Vagina (tissue), 2 donors: ENCODE results near the gene DNLZ. TPM values are rescaled to one million over a fixed set of nuclear protein-coding genes. Genes with fewer than 3 reads are reported as not detected.

Experiments used
- DNase-seq, 2 donors: peaks; one replicate each; pipeline ENCODE4 v3.0.0-alpha.2; 2017; ENCODE audit errors: extremely low spot score in 2 of 2
- H3K27ac ChIP-seq: fragments of 200-600 bp; sonication (generic); one replicate; pipeline ENCODE4 v1.5.1; 2019
- H3K27me3 ChIP-seq: fragments of 200-600 bp; sonication (generic); one replicate; pipeline ENCODE4 v1.5.1; 2019
- H3K36me3 ChIP-seq, 2 donors: fragments of 200-600 bp; sonication (generic); one replicate each; pipeline ENCODE4 v1.5.1; 2017 to 2019
- H3K4me1 ChIP-seq: fragments of 200-600 bp; sonication (generic); one replicate; pipeline ENCODE4 v1.5.1; 2019
- H3K4me3 ChIP-seq, 2 donors: fragments of 200-600 bp; sonication (generic); 1 replicate in 1 of 2; 2 replicates in 1 of 2; pipeline ENCODE4 v1.5.1; 2016 to 2019
- H3K9me3 ChIP-seq: fragments of 200-600 bp; sonication (generic); one replicate; pipeline ENCODE4 v1.5.1; 2019
- POLR2A ChIP-seq, 2 donors: fragments of 450-650 bp; IDR thresholded peaks; one replicate each; pipeline ENCODE4 v1.6.1; 2017; ENCODE audit warnings: antibody characterized with exemption in 2 of 2, mild to moderate bottlenecking in 2 of 2, moderate library complexity in 2 of 2
- POLR2AphosphoS5 ChIP-seq, 2 donors: sonication (generic); formaldehyde crosslinking; IDR thresholded peaks; one replicate each; pipeline ENCODE4 v1.9.0; 2017; ENCODE audit warnings: antibody characterized with exemption in 2 of 2, mild to moderate bottlenecking in 2 of 2, low read depth in 1 of 2; ENCODE audit not compliant: insufficient read depth in 1 of 2
- intact Hi-C: fragments of 100-400 bp; cut with DNase I; formaldehyde crosslinking; loops from one replicate; pipeline ENCODE4 v1.15.1; 2023
- total RNA-seq: library from RNA; depleted of rRNA; stranded (reverse); fragments of >200 nt; gene quantifications from one replicate; pipeline ENCODE4 v1.2.3, GENCODE V29; 2016
- TF ChIP-seq, protein P1 (sequence below), 3 experiments: fragments of 450-650 bp in 2 of 3; fragments of 200-600 bp in 1 of 3; sonication (generic) in 1 of 3; IDR thresholded peaks; one replicate each; pipeline ENCODE4 v1.5.1; 2017 to 2019; ENCODE audit warnings: antibody characterized with exemption in 3 of 3, mild to moderate bottlenecking in 2 of 3, moderate library complexity in 2 of 3

The DNLZ gene
- total RNA-seq, 1 donor from 2014 or later, result 25.0 TPM

DNA sequence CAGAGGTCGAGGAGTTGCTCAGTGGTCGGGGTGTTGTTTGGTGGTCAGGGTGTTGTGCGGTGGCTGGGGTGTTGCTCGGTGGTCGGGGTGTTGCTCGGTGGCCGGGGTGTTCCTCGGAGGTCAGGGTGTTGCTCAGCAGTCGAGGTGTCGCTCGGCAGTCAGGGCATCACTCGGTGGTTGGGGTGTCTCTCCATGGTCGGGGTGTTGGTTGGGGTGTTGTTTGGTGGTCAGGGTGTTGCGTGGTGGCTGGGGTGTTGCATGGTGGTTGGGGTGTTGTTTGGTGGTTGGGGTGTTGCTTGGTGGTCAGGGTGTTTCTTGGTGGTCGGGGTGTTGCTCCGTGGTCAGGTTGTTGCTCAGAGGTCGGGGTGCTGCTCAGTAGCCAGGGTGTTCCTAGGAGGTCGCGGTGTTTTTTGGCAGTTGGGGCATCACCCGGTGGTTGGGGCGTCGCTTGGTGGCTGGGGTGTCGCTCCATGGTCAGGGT lies 47.2 kb downstream of the DNLZ start:
- H3K4me3 ChIP-seq, result no peak overlapping the region
- no peak for DNase-seq
- H3K36me3 ChIP-seq, result no peaks in the 10 kb centered on the region
- no peaks in the 10 kb centered on the region for H3K9me3 ChIP-seq
- no peaks in the 10 kb centered on the region for H3K27me3 ChIP-seq
- no peaks in the 10 kb centered on the region for H3K4me1 ChIP-seq
- intact Hi-C loops, result loop anchor here (10.0 kb wide), 2 partner anchors 48 to 88 kb away; partner anchors contain the start of genes DNLZ and SNAPC4
- TF ChIP-seq, protein P1, sequence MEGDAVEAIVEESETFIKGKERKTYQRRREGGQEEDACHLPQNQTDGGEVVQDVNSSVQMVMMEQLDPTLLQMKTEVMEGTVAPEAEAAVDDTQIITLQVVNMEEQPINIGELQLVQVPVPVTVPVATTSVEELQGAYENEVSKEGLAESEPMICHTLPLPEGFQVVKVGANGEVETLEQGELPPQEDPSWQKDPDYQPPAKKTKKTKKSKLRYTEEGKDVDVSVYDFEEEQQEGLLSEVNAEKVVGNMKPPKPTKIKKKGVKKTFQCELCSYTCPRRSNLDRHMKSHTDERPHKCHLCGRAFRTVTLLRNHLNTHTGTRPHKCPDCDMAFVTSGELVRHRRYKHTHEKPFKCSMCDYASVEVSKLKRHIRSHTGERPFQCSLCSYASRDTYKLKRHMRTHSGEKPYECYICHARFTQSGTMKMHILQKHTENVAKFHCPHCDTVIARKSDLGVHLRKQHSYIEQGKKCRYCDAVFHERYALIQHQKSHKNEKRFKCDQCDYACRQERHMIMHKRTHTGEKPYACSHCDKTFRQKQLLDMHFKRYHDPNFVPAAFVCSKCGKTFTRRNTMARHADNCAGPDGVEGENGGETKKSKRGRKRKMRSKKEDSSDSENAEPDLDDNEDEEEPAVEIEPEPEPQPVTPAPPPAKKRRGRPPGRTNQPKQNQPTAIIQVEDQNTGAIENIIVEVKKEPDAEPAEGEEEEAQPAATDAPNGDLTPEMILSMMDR (IDR thresholded peaks at IDR 0.05), result no peak
- TF ChIP-seq POLR2AphosphoS5 (IDR thresholded peaks at IDR 0.05; ENCODE audit: insufficient read depth in 1 of 2, low read depth in 1 of 2), result no peak
- no peak for TF ChIP-seq POLR2A (IDR thresholded peaks at IDR 0.05)
- no peak overlapping the region for H3K27ac ChIP-seq

DNA sequence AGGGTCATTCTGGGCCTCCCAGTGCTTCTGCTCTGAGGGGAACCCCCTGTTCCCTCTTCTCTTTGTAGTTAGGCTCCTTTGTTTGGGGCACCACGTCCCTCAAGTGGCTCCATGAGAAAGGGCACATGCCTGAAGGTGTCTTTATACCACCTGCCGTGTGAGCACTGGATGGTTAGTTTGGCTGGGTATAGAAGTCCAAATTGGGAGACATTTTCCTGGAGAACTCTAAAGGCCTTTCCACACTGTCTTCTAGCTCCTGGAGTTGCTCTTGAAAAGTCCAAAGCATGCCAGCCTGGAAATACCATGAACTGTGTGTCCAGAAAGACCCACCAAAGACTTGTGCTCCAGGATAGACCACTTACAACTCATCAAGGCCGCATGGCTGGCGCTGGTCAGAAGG lies 48.6 kb downstream of the DNLZ start:
- no peaks in the 10 kb centered on the region for H3K9me3 ChIP-seq
- no peaks in the 10 kb centered on the region for H3K36me3 ChIP-seq
- no peak for DNase-seq
- no peak overlapping the region for H3K27ac ChIP-seq
- no peaks in the 10 kb centered on the region for H3K4me1 ChIP-seq
- no peaks in the 10 kb centered on the region for H3K27me3 ChIP-seq
- no peak for TF ChIP-seq POLR2A (IDR thresholded peaks at IDR 0.05)
- no peak for TF ChIP-seq POLR2AphosphoS5 (IDR thresholded peaks at IDR 0.05; ENCODE audit: insufficient read depth in 1 of 2, low read depth in 1 of 2)
- TF ChIP-seq, protein P1 (IDR thresholded peaks at IDR 0.05), result no peak
- intact Hi-C loops, result loop anchor here (10.0 kb wide), 2 partner anchors 50 to 90 kb away; partner anchors contain the start of genes DNLZ and SNAPC4
- no peak overlapping the region for H3K4me3 ChIP-seq

DNA sequence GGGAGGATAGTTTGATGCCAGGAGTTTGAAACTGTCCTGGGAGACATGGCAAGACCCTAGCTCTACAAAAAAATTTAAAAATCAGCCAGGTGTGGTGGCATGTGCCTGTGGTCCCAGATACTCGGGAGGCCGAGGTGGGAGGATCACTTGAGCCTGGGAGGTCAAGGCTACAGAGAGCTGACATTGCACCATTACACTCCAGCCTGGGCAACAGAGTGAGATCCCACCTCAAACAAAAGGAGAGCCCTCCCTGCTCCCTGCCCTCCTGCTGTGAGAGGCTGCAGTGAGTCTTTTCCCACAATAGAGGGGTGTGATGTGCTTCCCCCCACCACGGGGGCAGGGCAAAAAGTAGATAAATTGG lies 49.5 kb downstream of the DNLZ start:
- no peak overlapping the region for H3K27ac ChIP-seq
- no peak for TF ChIP-seq POLR2A (IDR thresholded peaks at IDR 0.05)
- no peak for TF ChIP-seq POLR2AphosphoS5 (IDR thresholded peaks at IDR 0.05; ENCODE audit: insufficient read depth in 1 of 2, low read depth in 1 of 2)
- TF ChIP-seq, protein P1 (IDR thresholded peaks at IDR 0.05), result no peak
- no peak for DNase-seq
- intact Hi-C loops, result loop anchor here (10.0 kb wide), 2 partner anchors 51 to 91 kb away; partner anchors contain the start of genes DNLZ and SNAPC4
- H3K36me3 ChIP-seq, result no peaks in the 10 kb centered on the region
- H3K4me1 ChIP-seq, result no peaks in the 10 kb centered on the region
- H3K27me3 ChIP-seq, result no peaks in the 10 kb centered on the region
- H3K4me3 ChIP-seq, result no peak overlapping the region
- H3K9me3 ChIP-seq, result no peaks in the 10 kb centered on the region

DNA sequence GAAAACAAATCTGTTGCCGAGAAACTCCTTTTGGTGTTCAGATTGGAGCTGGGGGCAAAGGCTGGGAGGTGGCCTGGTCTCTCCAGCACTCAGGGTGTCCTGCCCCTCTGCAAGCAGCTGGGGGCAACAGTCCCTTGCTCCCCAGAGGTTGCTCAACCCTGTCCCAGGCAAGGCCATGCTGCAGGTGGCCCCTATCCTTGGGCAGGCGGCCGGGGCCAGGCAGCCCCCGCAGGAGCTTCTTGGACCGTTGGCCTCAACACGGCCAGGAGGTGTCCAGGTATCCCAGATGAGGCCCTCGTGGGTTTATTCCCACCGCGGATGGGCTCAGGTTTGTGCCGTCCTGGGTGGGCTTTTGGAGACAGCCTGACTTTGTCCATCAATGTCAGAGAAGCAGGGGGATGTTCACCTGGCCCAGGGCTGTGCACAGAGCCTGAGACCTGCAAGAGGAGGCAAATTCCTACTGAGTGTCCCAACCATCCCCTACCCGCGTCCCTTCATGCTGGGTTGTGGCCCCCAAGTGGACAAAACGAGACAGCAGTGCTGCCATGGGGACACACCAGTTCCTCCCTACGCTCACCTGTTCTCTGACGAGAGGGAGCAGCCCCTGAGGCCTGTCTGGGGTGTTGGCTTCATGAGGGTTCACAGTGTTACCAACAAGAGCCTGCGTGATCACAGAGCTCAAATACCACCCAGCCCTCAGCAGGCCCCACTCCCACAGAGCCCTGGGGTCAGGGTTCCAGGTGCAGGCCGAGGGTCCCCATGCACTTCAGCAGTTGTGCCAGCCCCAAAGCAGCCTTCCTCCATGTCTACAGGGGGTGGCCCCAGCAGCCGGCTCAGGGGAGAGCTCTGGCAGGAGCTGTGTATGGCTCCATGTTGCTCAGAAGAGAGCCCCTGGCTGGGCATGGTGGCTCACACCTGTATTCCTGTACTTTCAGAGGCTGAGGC lies 50.2 kb downstream of the DNLZ start:
- Histone ChIP-seq H3K27ac (no peak overlapping the region), H3K4me3 (no peak overlapping the region), H3K4me1 (no peaks in the 10 kb centered on the region), H3K9me3 (no peaks in the 10 kb centered on the region), H3K27me3 (no peaks in the 10 kb centered on the region), H3K36me3 (no peaks in the 10 kb centered on the region)
- no peak for DNase-seq
- intact Hi-C loops, result loop anchor here (10.0 kb wide), 2 partner anchors 51 to 91 kb away; partner anchors contain the start of genes DNLZ and SNAPC4
- TF ChIP-seq, protein P1 (IDR thresholded peaks at IDR 0.05), result no peak
- TF ChIP-seq POLR2AphosphoS5 (IDR thresholded peaks at IDR 0.05; ENCODE audit: insufficient read depth in 1 of 2, low read depth in 1 of 2) (no peak), POLR2A (IDR thresholded peaks at IDR 0.05) (no peak)
